Non-pigmented ciliary epithelial cell (primary cell): Measurements from ENCODE around the gene ABCF3.
"Not testable (repeated sequence)": the region's sequence is repeated elsewhere in the genome, so short reads cannot be mapped to it uniquely, and the experiment has no call there.

ENCODE experiments used
- DNase-seq: peaks from one replicate; pipeline ENCODE4 v3.0.0-alpha.2; 2010; ENCODE audit warnings: low read depth

The ABCF3 gene

GRCh38 chr3:184186184-184186901 is at the start of gene ABCF3:
ABCF3 (plus strand) TSS chr3:184186199; CDS start chr3:184186208, 9 bp downstream.
- no peak for DNase-seq

DNA sequence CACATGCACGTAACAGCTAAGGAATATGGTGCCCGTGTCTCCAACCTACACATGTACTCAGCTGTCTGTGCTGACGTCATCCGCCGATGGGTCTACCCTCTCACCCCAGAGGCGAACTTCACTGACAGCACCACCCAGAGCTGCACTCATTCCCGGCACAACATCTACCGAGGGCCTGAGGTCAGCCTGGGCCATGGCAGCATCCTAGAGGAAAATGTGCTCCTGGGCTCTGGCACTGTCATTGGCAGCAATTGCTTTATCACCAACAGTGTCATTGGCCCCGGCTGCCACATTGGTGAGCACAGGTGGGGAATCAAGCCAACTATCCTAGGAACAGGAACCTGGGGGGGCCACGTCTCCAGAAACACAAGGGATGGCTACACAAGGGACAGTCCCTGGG is 45.6 kb upstream of the ABCF3 start:
- DNase-seq, result no peak

DNA sequence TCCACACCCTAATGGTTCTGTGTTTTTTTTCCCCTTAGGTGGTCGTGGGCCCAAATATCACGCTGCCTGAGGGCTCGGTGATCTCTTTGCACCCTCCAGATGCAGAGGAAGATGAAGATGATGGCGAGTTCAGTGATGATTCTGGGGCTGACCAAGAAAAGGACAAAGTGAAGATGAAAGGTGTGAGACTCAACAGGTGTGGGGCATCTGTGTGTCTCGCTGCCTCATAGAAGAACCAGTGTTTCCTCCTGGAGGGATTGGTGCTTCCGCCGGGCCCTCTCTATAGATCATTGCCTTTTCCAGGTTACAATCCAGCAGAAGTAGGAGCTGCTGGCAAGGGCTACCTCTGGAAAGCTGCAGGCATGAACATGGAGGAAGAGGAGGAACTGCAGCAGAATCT is 43.8 kb upstream of the ABCF3 start:
- DNase-seq, result no peak

DNA sequence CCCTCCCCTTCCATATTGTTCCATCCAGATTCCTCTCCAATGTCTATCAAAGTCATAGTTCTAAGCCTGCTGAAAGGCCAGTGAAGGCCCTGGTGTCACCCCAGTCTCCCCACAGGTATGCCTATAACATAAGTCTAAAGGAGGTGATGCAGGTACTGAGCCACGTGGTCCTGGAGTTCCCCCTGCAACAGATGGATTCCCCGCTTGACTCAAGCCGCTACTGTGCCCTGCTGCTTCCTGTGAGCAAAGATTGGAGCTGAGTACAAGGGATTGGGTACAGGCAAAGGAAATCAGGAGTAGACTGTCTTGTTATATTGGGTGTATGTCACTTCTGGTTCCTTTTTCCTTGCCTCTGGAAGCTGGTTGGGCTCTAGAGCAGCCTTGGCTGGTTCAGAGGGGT is 42.7 kb upstream of the ABCF3 start:
- DNase-seq, result no peak

GRCh38 chr3:184144505-184144904 is 41.5 kb upstream of the ABCF3 start:
- no peak for DNase-seq

DNA sequence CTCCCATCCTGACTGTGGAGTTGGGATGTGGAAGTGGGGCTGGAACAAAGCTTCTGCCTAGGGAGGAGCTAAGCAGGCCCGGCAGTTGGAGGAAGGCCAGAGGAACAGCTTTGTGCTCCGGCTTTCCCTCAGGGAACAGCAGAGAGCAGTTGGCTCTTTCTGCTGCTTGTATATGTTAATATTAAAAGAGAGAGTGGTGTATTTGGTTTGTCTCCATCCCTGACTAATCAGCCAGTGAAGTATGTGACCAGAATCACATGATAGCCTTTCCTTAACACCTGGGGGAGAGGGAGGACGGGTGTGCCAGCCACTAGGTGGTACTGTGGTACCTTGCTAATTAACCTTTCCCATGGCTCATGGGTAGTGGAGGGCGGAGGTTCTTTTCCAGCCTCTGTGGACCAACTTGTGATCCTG is 40.9 kb upstream of the ABCF3 start:
- DNase-seq, result no peak

DNA sequence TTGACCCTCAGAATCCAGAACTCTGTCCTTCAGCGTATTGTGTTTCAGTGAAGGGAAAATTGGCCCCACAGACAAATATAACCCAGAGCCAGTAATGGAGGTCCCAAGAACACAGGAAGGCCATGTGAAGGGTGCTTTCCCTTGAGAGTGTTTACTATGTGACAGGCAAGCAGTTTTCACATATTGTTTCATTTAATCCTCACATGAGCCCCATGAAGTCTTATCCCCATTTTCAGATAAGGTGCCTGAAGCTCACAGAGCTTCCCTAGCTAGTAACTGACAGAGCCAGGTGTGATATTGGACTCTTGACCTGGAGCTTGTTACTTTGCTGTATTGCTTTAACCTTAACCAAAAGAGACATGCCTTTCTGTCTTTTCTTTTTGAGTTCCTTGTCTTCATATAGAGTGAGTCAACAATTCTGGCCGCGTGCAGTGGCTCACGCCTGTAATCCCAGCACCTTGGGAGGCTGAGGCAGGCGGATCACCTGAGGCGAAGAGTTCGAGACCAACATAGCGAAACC is 40.2 kb upstream of the ABCF3 start:
- no peak for DNase-seq

- DNase-seq, result no peak
Measured at GRCh38 chr3:184148076-184148475, 37.9 kb upstream of the ABCF3 start.

GRCh38 chr3:184149123-184149522 is 36.9 kb upstream of the ABCF3 start:
- DNase-seq, result no peak

- not testable (repeated sequence) for DNase-seq
Measured at GRCh38 chr3:184149770-184150169, 36.2 kb upstream of the ABCF3 start.

DNA sequence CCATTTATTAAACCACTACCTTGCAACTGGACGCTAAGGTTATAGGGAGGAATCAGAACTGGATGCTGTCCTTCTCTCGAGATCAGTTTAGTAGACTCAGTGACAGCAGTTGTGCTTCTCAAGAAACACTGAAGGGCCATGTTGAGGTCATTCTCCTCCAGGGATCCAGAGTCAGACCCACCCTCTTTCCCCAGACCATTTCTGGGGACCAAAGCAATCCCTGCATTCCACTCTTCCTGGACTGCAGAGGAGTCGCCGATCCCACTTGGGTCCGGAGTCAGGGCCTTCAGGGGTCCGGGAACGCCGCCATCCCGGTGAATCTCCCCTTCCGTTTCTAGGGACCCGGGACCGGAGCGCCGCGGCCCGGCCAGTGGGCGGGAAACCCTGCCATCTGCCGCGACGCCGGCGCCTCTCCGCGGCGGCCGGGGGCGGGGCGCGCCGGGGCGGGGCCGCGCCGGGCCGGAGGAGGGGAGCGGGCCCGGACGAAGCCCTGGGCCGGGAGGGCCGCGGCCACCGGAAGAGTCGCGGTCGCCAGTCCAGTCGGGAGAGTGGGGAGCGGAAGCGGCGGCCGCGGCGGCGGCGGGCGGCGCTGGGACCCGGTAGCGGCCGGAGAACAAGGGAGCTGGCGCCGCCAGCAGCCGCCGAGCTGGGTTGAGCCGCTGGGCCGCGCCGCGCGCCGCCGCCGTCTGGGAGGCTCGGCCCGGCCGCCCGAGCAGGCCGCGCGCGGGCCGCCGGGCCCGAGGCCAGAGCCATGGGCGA is 30.9 kb upstream of the ABCF3 start, which contains the start of gene DVL3:
Gene DVL3 (plus strand): TSS at position 493 of the 759 bp plus-strand sequence. CDS start 259 bp downstream, at position 752.
- no peak for DNase-seq

- no peak for DNase-seq
Measured at GRCh38 chr3:184155644-184156521, 30.1 kb upstream of the ABCF3 start.

DNA sequence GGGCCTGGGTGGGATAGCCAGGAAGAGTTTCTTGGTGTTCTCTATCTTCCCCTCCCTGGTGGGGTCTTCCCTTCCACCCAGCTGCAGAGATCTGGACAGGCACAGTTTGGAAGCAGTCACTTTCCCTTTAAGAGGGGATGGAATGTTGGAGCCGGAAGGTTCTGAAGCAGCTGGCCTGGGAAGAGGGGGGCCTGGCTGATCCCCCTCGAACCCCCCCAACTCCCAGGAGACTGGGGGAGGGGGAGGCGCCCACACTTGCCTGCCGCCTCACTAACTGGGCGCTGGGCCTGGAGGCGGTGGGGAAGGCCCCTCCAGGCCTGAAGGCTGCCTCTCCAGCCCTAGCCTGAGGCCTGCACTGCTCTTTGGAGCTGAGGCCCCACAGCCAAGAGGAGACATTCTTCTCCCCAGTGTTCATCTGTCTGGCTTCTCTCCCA is 29.5 kb upstream of the ABCF3 start:
- DNase-seq, result no peak

GRCh38 chr3:184157206-184157605 is 28.8 kb upstream of the ABCF3 start:
- no peak for DNase-seq

- DNase-seq, result no peak
Measured at GRCh38 chr3:184158404-184158803, 27.6 kb upstream of the ABCF3 start.

DNA sequence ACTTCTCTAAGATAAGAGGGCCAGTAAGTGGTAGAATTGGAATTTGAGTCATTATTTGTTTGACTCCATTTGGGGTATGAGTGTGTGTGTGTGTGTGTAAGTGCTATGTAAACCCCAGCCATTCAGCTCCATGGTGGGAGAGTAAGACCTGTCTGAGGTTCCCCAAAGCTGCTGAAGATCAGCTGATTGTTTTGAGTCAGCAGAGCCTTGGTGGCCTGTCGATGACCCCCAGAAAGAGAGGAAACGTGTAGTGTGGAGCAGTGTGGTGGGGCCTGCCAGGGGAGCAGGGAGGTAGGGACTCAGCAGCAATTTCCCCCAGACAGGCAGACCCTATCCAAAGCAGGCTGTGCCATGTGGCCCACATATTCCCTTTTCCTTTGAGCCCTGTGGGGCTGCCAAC is 25.5 kb upstream of the ABCF3 start:
- peak; percentile 62 for DNase-seq

GRCh38 chr3:184162571-184163070 is 23.4 kb upstream of the ABCF3 start:
- DNase-seq, result not testable (repeated sequence)

DNA sequence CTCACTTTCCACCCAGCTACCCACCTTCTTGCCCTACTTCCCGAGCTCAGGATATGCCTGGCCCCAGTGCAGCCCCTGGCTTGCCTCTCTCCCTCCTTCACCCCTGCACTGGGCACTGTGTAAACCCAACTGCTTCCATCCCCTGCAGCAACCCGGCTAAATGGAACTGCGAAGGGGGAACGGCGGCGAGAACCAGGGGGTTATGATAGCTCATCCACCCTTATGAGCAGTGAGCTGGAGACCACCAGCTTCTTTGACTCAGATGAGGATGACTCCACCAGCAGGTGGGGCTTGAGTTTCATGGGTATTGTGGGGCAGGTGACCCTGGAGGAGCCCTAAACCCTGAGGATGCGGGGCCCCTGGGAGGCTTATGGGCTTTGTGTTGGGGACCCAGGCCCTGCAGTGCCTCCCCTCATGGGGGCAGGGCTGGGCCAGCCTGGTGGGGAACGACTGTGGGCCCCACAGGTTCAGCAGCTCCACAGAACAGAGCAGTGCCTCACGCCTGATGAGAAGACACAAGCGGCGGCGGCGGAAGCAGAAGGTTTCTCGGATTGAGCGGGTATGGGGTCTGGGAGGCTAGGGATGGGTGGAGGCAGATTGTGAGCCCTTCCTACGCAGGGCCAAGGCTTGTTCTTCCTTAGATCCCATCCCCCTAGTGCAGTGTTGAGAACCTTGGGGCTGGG is 21.2 kb upstream of the ABCF3 start:
- no peak for DNase-seq

- no peak for DNase-seq
Measured at GRCh38 chr3:184165543-184165942, 20.5 kb upstream of the ABCF3 start.

- DNase-seq, result no peak
Measured at GRCh38 chr3:184166671-184167070, 19.3 kb upstream of the ABCF3 start.

DNA sequence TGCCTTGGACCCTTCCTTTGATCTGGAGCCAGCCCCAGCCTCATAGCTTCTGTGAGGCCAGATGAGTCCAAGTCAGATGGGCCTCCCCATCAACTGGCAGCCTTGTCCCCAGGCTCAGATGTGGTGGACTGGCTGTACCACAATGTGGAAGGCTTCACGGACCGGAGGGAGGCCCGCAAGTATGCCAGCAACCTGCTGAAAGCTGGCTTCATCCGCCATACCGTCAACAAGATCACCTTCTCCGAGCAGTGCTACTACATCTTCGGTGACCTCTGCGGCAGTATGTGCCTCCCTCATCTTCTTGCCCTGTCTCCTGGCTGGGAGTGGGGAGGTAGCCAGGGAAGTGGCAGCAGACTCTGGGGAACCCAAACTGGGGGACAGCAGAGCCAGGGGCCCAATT is 18.2 kb upstream of the ABCF3 start:
- DNase-seq, result no peak
